Nucleus accumbens (tissue), 56 donors: ENCODE data around the gene ST6GAL1.
"Not testable (repeated sequence)": the region's sequence is repeated elsewhere in the genome, so short reads cannot be mapped to it uniquely, and the experiment has no call there.

Experiments
- DNase-seq, 56 donors: peaks; one replicate each; lab custom pipeline; 2025; lab: John Stamatoyannopoulos, UW

ST6GAL1 gene

DNA sequence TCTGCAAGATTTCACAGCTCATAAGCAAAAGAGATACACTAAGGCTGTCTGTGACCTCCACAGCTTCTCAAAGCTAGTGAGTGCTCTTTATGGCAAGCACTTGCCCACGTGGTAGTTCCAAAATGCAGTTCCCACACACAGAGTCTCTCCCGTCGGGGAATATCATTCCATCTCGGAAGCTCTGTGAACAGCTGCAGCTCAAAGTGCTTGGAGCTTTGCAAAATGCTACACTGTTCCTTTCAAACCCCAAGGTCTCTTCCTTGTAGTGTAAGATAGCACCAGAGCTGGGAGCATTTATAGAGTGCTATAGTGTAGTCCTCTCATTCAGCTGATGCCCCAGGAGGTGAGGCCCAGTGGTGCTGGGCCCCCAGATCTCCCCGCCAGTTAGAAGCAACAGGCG, 36.1 kb downstream of the ST6GAL1 start:
- no peak for DNase-seq

DNA sequence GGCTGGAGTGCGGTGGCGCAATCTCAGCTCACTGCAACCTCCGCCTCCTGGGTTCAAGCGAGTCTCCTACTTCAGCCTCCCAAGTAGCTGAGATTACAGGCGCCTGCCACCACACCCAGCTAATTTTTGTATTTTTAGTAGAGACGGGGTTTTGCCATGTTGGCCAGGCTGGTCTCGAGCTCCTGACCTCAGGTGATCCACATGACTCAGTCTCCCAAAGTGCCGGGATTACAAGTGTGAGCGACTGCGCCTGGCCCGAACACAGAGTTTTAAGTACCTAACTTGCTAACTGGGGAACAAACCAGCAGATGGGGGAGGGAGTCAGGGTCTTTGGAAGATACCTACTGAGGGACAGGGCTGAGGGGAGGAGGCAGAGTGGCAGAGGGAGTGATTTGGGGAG, 36.9 kb downstream of the ST6GAL1 start:
- not testable (repeated sequence) for DNase-seq

DNA sequence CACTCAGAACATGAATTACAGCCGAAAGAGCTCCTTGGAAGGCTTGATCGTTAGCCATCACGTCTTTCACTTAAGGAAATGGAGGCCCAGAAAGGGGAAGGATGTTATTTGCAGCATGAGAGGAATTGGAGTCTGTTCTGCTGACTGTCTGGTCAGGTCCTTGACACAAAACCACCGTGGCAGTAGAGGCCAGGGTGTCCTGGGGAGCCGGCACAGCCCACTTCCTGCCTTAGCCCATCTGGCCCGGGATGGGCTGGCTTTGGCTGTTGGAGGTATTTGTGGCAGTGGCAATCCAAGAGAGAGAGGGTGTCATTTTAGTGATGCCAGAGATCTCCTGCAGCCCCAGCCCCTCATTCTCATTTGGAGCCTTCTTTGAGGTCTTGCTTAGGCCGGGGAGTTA, 37.4 kb downstream of the ST6GAL1 start:
- DNase-seq: peak in 6 of 56 donors; percentile 14 to 23 (median 16)

GRCh38 chr3:186969607-186970006, 39.3 kb downstream of the ST6GAL1 start:
- DNase-seq: no peak

GRCh38 chr3:186971106-186971505, 40.8 kb downstream of the ST6GAL1 start:
- DNase-seq: not testable (repeated sequence)

DNA sequence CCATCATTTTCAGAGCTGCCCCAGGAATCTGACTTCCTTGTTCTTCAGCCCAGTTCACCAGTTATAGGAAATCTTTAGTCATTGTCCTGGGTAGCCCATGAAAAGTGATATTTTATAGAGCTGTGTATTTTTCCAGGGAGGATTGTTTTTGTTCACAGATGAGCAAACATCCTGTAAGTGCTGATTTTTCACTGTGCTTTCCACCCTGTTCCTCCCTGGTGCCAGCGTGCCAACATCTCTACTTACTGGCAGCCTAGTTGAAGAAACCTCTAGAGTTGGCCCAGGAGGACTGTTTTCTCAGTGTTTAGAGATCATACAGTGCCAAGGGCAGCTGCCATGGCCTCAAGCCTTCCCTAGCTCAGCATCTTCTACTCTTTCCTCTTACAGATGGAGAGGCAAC, 41.3 kb downstream of the ST6GAL1 start:
- peak in 3 of 56 donors; percentile 16 to 40 (median 16) for DNase-seq

GRCh38 chr3:186973702-186974101, 43.4 kb downstream of the ST6GAL1 start:
- DNase-seq: no peak

GRCh38 chr3:186974824-186975313, 44.5 kb downstream of the ST6GAL1 start:
- no peak for DNase-seq

GRCh38 chr3:186975726-186976125, 45.4 kb downstream of the ST6GAL1 start:
- DNase-seq: no peak

DNA sequence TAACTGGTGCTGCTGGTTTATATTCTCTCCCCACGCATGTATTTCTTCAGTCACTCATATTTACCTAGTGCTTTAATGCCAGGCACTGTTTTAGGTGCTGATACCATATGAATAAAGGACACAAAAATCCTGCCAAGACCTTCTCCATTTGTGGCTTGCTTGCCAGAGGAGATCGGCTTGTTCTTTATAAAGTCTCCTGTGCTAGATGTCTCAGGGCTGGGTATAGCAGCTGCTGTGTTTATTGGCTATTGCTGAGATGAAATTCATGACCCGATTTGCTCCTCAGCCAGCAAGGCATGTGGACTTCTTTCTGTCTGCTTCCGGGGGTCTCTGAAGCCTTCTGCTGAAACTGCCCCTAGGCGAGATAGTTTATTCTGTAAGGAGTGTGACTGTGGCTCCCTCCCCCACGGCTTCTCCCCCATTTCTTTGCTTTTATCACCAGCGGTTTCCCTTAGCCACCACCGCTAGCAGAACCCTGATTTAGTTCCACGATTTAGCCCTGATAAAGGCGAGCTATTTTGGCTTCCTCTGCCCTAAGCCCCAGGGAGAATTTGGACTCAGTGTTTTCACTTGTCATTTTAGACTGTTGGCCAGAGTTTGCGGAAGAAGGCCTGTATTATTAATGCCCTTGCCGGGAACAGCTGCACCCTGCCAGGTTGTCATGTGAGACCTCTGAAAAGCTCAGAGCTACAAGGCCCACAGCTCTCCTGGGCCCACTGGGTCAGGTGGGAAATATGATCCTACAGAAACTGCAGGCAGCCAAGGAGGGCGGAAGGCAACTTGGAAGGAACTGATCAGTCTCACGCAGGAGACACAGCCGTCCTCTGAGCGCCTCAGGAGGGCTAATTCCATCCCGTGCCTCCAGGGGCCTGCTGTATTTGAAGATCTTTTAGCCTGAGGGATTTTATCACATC, 46.8 kb downstream of the ST6GAL1 start:
- DNase-seq: peak in 38 of 56 donors; percentile 10 to 65 (median 30)

- no peak for DNase-seq
These were observed 48.4 kb downstream of the ST6GAL1 start for GRCh38 chr3:186978712-186979111.

DNA sequence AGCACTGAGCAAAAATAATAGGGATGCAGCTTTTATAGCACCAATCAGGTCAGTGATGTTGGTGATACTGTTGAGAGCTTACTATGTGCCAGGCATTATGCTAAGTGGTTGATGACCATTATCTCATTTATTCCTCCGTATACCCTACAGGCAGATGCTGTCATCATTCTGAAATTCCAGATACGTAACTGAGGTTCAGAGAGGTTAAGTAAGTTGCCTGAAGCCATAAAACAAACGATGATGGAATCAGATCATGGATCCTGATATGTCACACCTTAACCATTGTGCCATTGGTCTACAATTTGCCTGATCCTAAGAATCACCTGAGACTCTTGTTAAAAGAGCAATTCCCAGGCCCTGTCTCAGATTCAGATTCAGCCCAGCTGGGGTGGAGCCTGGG, 49.5 kb downstream of the ST6GAL1 start:
- DNase-seq: no peak

DNA sequence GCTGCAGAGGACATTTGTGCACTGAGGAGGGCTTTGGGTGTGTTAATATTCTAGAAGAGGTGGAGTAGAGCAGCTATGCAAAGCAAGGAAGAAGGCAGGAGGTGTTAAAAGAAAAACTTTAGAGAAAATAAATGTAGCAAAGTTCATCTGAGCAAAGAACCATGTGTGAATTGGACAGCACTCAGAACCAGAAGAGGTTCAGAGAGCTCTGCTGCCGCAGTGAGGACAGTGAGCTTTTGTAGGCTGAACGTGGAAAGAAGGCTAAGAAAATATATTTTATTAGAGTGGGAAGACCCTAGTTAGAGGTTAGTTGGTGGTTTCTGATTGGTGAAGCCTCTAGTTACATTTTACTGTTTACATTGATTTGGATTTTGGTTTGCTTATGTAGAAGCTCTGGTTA, 50.7 kb downstream of the ST6GAL1 start:
- no peak for DNase-seq

DNA sequence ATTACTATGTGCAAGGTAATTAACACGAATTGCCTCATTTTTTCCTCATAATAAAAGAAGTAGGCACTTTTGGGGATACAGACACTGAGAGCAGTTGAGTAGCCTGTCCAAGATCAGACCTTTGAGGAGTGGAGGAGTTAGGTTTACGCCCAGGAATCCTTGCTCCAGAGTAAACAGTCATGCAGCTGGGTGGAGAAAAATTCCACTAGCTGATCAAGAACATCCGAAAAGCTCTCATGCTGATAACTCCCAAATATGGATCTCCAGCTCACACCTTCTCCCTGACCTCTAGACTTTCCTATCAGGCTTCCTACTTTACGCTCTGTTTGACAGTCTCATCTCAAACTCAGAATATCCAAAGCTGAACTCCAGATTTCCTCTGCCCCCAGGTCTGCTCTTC, 53.3 kb downstream of the ST6GAL1 start:
- no peak for DNase-seq

DNA sequence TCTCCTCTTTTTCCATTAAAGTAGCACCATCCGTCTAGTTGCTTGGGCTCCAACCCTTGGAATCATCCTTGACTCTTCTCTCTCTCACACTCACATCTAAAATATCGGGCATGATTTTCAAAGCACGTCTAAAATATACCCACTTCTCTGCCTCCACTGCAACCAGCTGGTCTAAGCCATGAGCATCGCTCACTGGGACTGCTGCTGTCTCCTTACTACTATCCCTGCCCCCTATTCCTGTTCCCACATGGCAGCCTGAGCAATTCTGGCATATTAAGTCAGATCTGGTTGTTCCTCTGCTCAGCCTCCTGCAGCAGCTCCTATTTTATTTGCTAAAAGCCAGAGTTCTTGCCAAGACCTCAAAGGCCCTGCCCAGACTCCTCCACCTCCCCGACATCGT, 53.7 kb downstream of the ST6GAL1 start:
- DNase-seq: no peak

DNA sequence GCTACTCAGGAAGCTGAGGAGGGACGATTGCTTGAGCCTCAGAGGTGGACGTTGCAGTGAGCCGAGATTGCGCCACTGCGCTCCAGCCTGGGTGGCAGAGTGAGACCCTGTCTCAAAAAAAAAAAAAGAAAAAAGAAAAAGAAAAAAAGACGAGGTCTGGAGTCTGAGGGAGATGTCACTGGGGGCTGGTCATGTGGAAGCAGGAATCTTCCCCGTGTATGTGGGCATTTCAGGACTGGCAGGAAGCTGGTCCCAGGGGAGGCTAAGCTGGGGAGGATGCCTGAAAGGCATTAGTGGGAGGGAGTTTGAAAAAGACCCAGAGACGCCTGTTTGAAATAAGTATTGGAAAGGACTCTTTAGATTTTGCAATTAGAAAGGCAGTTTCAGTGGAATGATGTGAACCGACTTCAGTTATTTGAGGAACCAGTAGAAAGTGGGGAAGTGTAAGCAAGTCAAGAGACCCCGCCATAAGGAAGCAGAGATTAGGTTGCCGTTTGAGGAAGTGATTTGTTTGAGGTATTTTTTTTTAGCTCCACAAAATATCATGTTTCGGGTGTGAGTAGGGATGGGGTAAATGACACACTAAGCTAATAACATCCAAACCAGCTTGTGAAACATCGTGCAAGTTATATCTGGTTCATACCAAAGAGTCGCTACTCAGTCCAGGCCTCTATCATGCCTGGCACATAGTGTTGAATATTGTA, 55.5 kb downstream of the ST6GAL1 start:
- no peak for DNase-seq

GRCh38 chr3:186986406-186986805, 56.1 kb downstream of the ST6GAL1 start:
- DNase-seq: no peak

DNA sequence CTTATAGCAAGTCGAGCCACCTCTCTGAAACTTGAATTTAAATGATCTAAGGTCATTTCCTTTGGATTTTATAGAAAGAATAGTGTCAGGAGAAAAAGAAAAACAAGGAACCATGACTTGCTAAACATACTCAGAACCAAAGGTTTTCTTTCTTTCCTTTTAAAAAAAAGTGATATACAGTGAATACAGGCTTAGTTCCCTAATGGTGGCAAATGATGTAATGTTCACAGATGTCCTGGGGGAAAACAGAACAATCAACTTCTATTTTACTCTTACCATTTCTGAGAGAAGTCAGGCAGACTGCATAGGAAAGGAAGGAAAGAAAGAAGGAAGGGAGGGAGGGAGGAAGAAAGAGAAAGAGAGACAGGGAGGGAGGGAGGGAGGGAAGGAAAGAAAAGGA, 56.5 kb downstream of the ST6GAL1 start:
- DNase-seq: no peak

DNA sequence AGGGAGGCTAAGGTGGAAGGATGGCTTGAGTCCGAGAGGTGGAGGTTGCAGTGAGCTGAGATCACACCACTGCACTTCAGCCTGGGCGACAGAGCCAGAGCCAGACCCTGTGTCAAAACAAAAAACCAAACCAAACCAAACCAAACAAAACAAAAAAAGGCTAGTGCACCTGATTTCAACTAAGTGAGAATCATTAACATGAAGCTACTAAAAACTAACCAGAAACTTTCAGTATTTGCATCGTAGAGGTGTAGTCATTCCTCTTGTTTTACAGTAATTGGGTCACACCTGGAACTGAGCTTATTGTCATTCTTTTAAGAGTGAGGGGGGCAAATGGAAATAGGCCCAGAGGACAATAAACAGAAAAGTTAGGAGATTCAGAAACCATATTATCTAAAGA, 58.5 kb downstream of the ST6GAL1 start:
- DNase-seq: no peak

DNA sequence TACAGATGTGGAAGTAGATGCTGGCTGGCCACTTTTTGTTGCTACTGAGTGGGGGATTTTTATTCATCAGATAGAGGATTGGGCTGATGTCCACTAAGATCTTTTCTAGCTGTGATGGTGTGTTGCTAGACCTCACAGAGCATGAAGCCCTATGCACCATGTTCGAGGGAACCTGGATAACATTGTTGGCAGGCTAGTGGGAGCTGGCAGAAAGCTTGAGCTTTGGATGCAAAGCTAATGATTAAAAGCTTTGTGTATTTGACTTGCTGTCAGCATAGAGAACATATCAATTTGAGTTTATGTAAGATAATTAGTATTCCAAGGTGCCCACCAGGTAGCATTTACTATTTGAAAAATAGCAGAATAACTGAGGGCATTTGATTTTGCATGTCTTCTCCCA, 59.1 kb downstream of the ST6GAL1 start:
- DNase-seq: no peak

DNA sequence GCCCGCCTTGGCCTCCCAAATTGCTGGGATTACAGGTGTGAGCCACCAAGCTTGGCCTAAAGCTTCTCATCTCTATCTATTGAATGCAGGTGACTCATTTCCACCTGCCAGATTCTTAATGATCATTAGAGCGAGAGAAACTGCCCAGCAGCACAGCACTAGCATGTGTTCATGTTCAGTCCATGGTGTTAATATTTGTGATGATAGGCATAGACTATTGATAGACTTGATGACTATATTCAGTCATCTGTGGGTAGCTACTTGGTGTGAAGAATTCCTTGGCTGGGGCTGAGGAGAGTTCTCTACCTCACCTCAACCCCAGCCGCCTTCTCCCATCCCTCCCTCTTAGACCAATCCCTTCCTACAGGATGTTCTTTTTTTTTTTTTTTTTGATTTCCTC, 60.0 kb downstream of the ST6GAL1 start:
- DNase-seq: no peak

GRCh38 chr3:186990878-186991308, 60.6 kb downstream of the ST6GAL1 start:
- peak in 2 of 56 donors; percentile 14 to 28 for DNase-seq
